Pancreas (tissue), 10 donors: ENCODE measurements around the gene MROH9. TPM values are rescaled to one million over a fixed set of nuclear protein-coding genes. Genes with fewer than 3 reads are reported as not detected.

ENCODE experiments used
- ATAC-seq, 4 donors: fragments of 200-7000 bp; cut with Tn5 transposase; one replicate each; pipeline versions ENCODE4 v1.8.0 to v1.9.1; 2020; ENCODE audit warnings: mild to moderate bottlenecking in 4 of 4, moderate library complexity in 4 of 4
- DNase-seq, 6 donors: peaks; one replicate each; pipeline ENCODE4 v3.0.0-alpha.2; 2020
- FAIRE-seq: peaks from 2 replicates; lab custom pipeline; 2012; peaks lifted over from hg19 to GRCh38; lab: Jason Lieb, UNC
- H3K27ac ChIP-seq, 4 donors: fragments of 200-600 bp; sonication (generic); 1 replicate in 3 of 4; 2 replicates in 1 of 4; pipeline versions ENCODE4 v1.5.0 to v1.8.0; 2020
- H3K27me3 ChIP-seq, 4 donors: fragments of 200-600 bp; one replicate each; pipeline ENCODE4 v1.8.0; 2021
- H3K36me3 ChIP-seq, 3 donors: fragments of 200-600 bp; sonication (generic) in 1 of 3; one replicate each; pipeline versions ENCODE4 v1.5.0 to v1.8.0; 2020 to 2021
- H3K4me1 ChIP-seq, 3 donors: fragments of 200-600 bp; one replicate each; pipeline ENCODE4 v1.8.0; 2021
- H3K4me3 ChIP-seq, 4 donors: fragments of 200-600 bp; sonication (generic) in 2 of 4; one replicate each; pipeline versions ENCODE4 v1.5.0 to v1.8.0; 2020 to 2021
- H3K9me3 ChIP-seq, 4 donors: fragments of 200-600 bp; one replicate each; pipeline ENCODE4 v1.8.0; 2021
- CTCF ChIP-seq, 4 donors: fragments of 200-600 bp; sonication (generic) in 3 of 4; IDR thresholded peaks; one replicate each; pipeline versions ENCODE4 v1.5.0 to v1.8.0; 2021; ENCODE audit warnings: antibody characterized with exemption in 4 of 4
- WGBS, 2 donors: extraction: QIAGEN DNeasy Blood & Tissue Kit; methylation state at CpG; one replicate each; pipeline ENCODE4 v1.1.7; 2013; 5-methylcytosine and 5-hydroxymethylcytosine counted together
- intact Hi-C, 3 donors: fragments of 100-400 bp; cut with DNase I; formaldehyde crosslinking; loops; one replicate each; pipeline versions ENCODE4 v1.11.1 to v1.14.2; 2022
- polyA plus RNA-seq, 2 donors: library from polyadenylated mRNA; stranded (reverse); fragments of 200-250 nt; gene quantifications; one replicate each; pipeline ENCODE4 v1.2.3, GENCODE V29; 2013
- total RNA-seq, 6 donors: library from RNA; stranded (reverse); fragmentation: NEBNext Ultra II Directional in 4 of 6; extraction: Animal tissue kit (Norgen Biotek cat#: 25700) in 4 of 6; gene quantifications; one replicate each; pipeline versions ENCODE4 v1.2.1 to v1.2.4, GENCODE V29; 2021 to 2023
- donor health status: healthy with polysubstance abuse.
- donor health status: DM: no; HTN: no; CAD: no; lungs with moderate emphysema.
- donor health status: DM: no; HTN: no; CAD: no.
- donor health status: control.
- donor health status: control.
- donor health status: Bipolar disorder and iron deficiency.
- donor health status: DM: yes; HTN: yes; CAD: no.
- donor health status: DM: no; HTN: no; CAD: no.
- donor health status: DM: no; HTN: no; CAD: no.
- donor health status: DM: yes; HTN: yes; CAD: no.

The MROH9 gene
- total and polyA plus RNA-seq, 8 donors: not detected

GRCh38 chr1:170959385-170959784, 24.1 kb downstream of the MROH9 start:
- no peak overlapping the region for H3K4me3 ChIP-seq
- H3K36me3 ChIP-seq: no peaks in the 10 kb centered on the region
- H3K27ac ChIP-seq: no peak overlapping the region
- H3K9me3 ChIP-seq: no peaks in the 10 kb centered on the region
- no peak for ATAC-seq
- DNase-seq: no peak
- intact Hi-C loops: no loop called here
- TF ChIP-seq CTCF (IDR thresholded peaks at IDR 0.05): no peak
- no peak for FAIRE-seq
- H3K27me3 ChIP-seq: no peaks in the 10 kb centered on the region
- no peaks in the 10 kb centered on the region for H3K4me1 ChIP-seq

- H3K9me3 ChIP-seq: no peaks in the 10 kb centered on the region
- 71 to 72% methylated on average over 3 of the region's 3 CpGs for WGBS, 2 donors
- H3K27ac ChIP-seq: no peak overlapping the region
- no peaks in the 10 kb centered on the region for H3K4me1 ChIP-seq
- H3K27me3 ChIP-seq: no peaks in the 10 kb centered on the region
- no peak for TF ChIP-seq CTCF (IDR thresholded peaks at IDR 0.05)
- ATAC-seq (no peak), DNase-seq (no peak), FAIRE-seq (no peak)
- no peaks in the 10 kb centered on the region for H3K36me3 ChIP-seq
- intact Hi-C loops: loop anchor here in 1 of 3 donors (10.0 kb wide), 1 partner anchor 260 kb away; no protein-coding TSS in a partner anchor
- H3K4me3 ChIP-seq: no peak overlapping the region
Measured at GRCh38 chr1:170964506-170964905, 29.2 kb downstream of the MROH9 start.

GRCh38 chr1:170967042-170967910, 31.9 kb downstream of the MROH9 start:
- H3K36me3 ChIP-seq: no peaks in the 10 kb centered on the region
- no peak overlapping the region for H3K27ac ChIP-seq
- H3K4me3 ChIP-seq: no peak overlapping the region
- peak; percentile 15 to 49 (median 37) for TF ChIP-seq CTCF (IDR thresholded peaks at IDR 0.05)
- DNase-seq (peak in 1 of 6 donors; percentile 10), FAIRE-seq (peak; percentile 90), ATAC-seq (peak in 3 of 4 donors; percentile 72 to 85 (median 83))
- H3K27me3 ChIP-seq: no peaks in the 10 kb centered on the region
- no peaks in the 10 kb centered on the region for H3K4me1 ChIP-seq
- intact Hi-C loops: loop anchor here in 1 of 3 donors (10.0 kb wide), 1 partner anchor 258 kb away; no protein-coding TSS in a partner anchor
- no peaks in the 10 kb centered on the region for H3K9me3 ChIP-seq
- 11 to 16% methylated on average over 5 of the region's 5 CpGs for WGBS, 2 donors

GRCh38 chr1:170970256-170970655, 34.9 kb downstream of the MROH9 start:
- Histone ChIP-seq H3K36me3 (no peaks in the 10 kb centered on the region), H3K4me3 (no peak overlapping the region), H3K9me3 (no peaks in the 10 kb centered on the region), H3K4me1 (no peaks in the 10 kb centered on the region), H3K27ac (no peak overlapping the region), H3K27me3 (no peaks in the 10 kb centered on the region)
- DNase-seq (no peak), FAIRE-seq (no peak), ATAC-seq (no peak)
- whole genome bisulfite sequencing, 2 donors: 56 to 63% methylated on average over 3 of the region's 3 CpGs
- intact Hi-C loops: no loop called here
- TF ChIP-seq CTCF (IDR thresholded peaks at IDR 0.05): no peak

- Histone ChIP-seq H3K27ac (no peak overlapping the region), H3K4me3 (no peak overlapping the region), H3K27me3 (no peaks in the 10 kb centered on the region), H3K36me3 (no peaks in the 10 kb centered on the region), H3K4me1 (no peaks in the 10 kb centered on the region), H3K9me3 (no peaks in the 10 kb centered on the region)
- FAIRE-seq (no peak), ATAC-seq (no peak), DNase-seq (no peak)
- 71 to 77% methylated on average over 2 of the region's 2 CpGs for WGBS, 2 donors
- no peak for TF ChIP-seq CTCF (IDR thresholded peaks at IDR 0.05)
- intact Hi-C loops: no loop called here
Measured at GRCh38 chr1:170978371-170978910, 43.1 kb downstream of the MROH9 start.
